PC-3 (cell line): Measurements from ENCODE around the gene KNCN. TPM values are rescaled to one million over a fixed set of nuclear protein-coding genes. Genes with fewer than 3 reads are reported as not detected.

Experiments
- ATAC-seq: fragments of 200-7000 bp; cut with Tn5 transposase; 2 replicates; pipeline ENCODE4 v1.9.1; 2020; ENCODE audit warnings: mild to moderate bottlenecking, moderate library complexity
- BruUV-seq: library from RNA; stranded (reverse); fragments of 400-500 nt; replicated peaks from 2 replicates; lab custom pipeline; 2021; lab: Mats Ljungman, UMichigan
- CTCF ChIA-PET: fragments of 300-600 bp; sonication (Branson Sonifier 250); formaldehyde crosslinking; loops from one replicate; lab custom pipeline; 2022; ENCODE audit warnings: antibody characterized with exemption; lab: Charles Lee
- POLR2A ChIA-PET: fragments of 300-600 bp; sonication (Branson Sonifier 250); formaldehyde crosslinking; loops from one replicate; lab custom pipeline; 2022; ENCODE audit warnings: antibody characterized with exemption; ENCODE audit not compliant: unreplicated experiment; lab: Charles Lee
- DNase-seq: peaks from one replicate; pipeline ENCODE4 v3.0.0-alpha.2; 2015
- H2AFZ ChIP-seq: fragments of 300-600 bp; sonication (generic); 2 replicates; pipeline ENCODE4 v1.6.0; 2016; ENCODE audit warnings: antibody characterized with exemption, low read length
- H3F3A ChIP-seq: fragments of 300-600 bp; sonication (generic); one replicate; pipeline ENCODE4 v1.6.0; 2017; ENCODE audit warnings: antibody characterized with exemption, low read length, control low read depth, mild to moderate bottlenecking; ENCODE audit not compliant: unreplicated experiment
- H3K27ac ChIP-seq: fragments of 300-600 bp; sonication (generic); 2 replicates; pipeline ENCODE4 v1.5.1; 2016; ENCODE audit warnings: mild to moderate bottlenecking, low read length
- H3K27me3 ChIP-seq: fragments of 300-600 bp; sonication (generic); 2 replicates; pipeline ENCODE4 v1.6.1; 2016; ENCODE audit warnings: low read length, mixed read lengths
- H3K36me3 ChIP-seq: fragments of 300-600 bp; sonication (generic); 2 replicates; pipeline ENCODE4 v1.6.1; 2016; ENCODE audit warnings: low read depth, mixed run types, low read length, mixed read lengths
- H3K4me1 ChIP-seq: fragments of 300-600 bp; sonication (generic); 2 replicates; pipeline ENCODE4 v1.5.1; 2016; ENCODE audit warnings: low read length; ENCODE audit not compliant: insufficient read depth
- H3K4me2 ChIP-seq: fragments of 300-600 bp; sonication (generic); 2 replicates; pipeline ENCODE4 v1.6.0; 2016; ENCODE audit warnings: low read length
- H3K4me3 ChIP-seq: fragments of 300-600 bp; sonication (generic); 2 replicates; pipeline ENCODE4 v1.5.1; 2016; ENCODE audit warnings: mild to moderate bottlenecking, low read length, mixed read lengths
- H3K79me2 ChIP-seq: fragments of 300-600 bp; sonication (generic); 2 replicates; pipeline ENCODE4 v1.6.1; 2017; ENCODE audit warnings: low read length, mixed read lengths
- H3K9ac ChIP-seq: fragments of 300-600 bp; sonication (generic); 2 replicates; pipeline ENCODE4 v1.6.0; 2016; ENCODE audit warnings: mild to moderate bottlenecking, low read length
- H3K9me2 ChIP-seq: fragments of 300-600 bp; sonication (generic); replicated peaks from 2 replicates; pipeline ENCODE4 v1.6.1; 2016; ENCODE audit warnings: mixed run types, low read length, mixed read lengths
- H3K9me3 ChIP-seq: fragments of 300-600 bp; sonication (generic); 2 replicates; pipeline ENCODE4 v1.6.1; 2016; ENCODE audit warnings: low read length, mixed read lengths
- H4K20me1 ChIP-seq: fragments of 300-600 bp; sonication (generic); 2 replicates; pipeline ENCODE4 v1.6.1; 2016; ENCODE audit warnings: low read length, mixed read lengths
- CTCF ChIP-seq: fragments of 300-600 bp; sonication (generic); conservative IDR thresholded peaks from 2 replicates; pipeline ENCODE4 v1.5.1; 2017; ENCODE audit warnings: antibody characterized with exemption, low read depth, mild to moderate bottlenecking, low read length
- EZH2 ChIP-seq: fragments of 300-600 bp; sonication (generic); IDR thresholded peaks from one replicate; pipeline ENCODE4 v1.6.1; 2017; ENCODE audit warnings: antibody characterized with exemption, mild to moderate bottlenecking, low read length; ENCODE audit not compliant: unreplicated experiment
- EZH2phosphoT487 ChIP-seq: fragments of 300-600 bp; sonication (generic); IDR thresholded peaks from 2 replicates; pipeline ENCODE4 v1.6.1; 2018; ENCODE audit warnings: mild to moderate bottlenecking, antibody characterized with exemption, low read length, borderline replicate concordance
- intact Hi-C: fragments of 100-400 bp; cut with micrococcal nuclease; formaldehyde crosslinking; loops from 2 replicates; pipeline ENCODE4 v1.9.0; 2023
- total RNA-seq: library from RNA; depleted of rRNA; stranded (reverse); fragments of >200 nt; gene quantifications from 2 replicates; pipeline ENCODE4 v1.2.3, GENCODE V29; 2014

The KNCN gene
- total RNA-seq, 1 experiment from 2014 or later = not detected

DNA sequence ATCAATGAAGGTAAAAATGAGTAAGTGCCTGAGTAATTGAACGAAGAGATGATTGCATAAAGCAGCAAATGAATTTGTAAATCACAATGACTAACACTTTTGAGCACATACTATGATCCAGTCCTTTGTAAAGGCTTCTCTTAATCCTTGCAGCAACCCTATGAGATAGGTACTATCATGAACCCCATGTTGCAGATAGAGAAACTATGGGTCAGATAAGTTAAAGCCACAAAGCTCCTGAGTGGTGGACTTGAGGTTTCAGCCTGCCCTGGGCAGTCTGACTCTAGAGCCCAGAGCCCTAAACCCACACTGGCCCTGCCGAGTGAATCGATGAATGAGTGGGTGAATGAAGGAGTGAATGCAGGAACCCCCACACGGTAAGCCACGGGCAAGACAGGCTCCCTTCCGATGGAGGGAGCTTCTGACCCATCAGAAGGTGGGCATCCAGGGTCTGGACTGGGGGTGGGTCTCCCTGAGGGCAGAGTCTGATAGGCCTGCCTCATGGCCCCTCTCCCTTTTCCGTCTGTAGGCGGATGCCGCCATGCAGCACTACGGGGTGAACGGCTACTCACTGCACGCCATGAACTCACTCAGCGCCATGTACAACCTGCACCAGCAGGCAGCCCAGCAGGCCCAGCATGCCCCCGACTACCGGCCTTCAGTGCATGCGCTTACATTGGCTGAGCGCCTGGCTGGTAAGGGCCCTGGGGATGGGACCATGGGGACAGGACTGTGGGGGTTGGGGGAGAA lies 44.8 kb downstream of the KNCN start:
- Histone ChIP-seq H3K27ac (no peak overlapping the region), H4K20me1 (no peaks in the 10 kb centered on the region), H3K4me2 (no peak overlapping the region), H3F3A (no peaks in the 10 kb centered on the region), H3K4me3 (no peak overlapping the region), H3K79me2 (no peaks in the 10 kb centered on the region), H3K9me3 (no peaks in the 10 kb centered on the region), H3K9me2 (no peaks in the 10 kb centered on the region), H3K9ac (no peak overlapping the region), H3K4me1 (no peaks in the 10 kb centered on the region), H3K36me3 (no peaks in the 10 kb centered on the region), H2AFZ (no peak overlapping the region), H3K27me3 (no peaks in the 10 kb centered on the region)
- DNase-seq = no peak
- ATAC-seq = no peak
- CTCF ChIA-PET = no interaction called here
- BruUV-seq = no TSS peak
- intact Hi-C loops = no loop called here
- POLR2A ChIA-PET = no interaction called here
- no peak for TF ChIP-seq EZH2phosphoT487

DNA sequence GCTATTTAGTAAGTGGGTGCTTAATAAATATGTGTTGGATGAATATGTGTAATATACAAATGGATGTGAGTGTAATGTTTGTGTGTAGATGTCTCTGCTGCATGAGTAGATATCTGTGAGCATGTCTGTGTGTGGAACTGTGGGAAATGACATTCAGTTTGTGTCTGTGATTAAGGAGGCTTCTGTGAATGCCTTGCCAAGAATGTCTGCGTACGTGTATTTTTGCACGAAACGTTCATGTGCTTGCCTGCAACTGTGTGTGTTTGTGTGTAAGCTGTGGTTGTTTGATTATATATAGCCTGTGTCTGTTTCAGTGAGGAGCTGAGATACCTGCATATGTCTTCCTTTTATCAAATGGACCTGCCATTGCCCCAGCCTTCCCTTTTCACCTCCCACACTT lies 48.0 kb downstream of the KNCN start:
- intact Hi-C loops = no loop called here
- Histone ChIP-seq H3K79me2 (no peaks in the 10 kb centered on the region), H3K9ac (no peak overlapping the region), H3K9me2 (no peaks in the 10 kb centered on the region), H3K4me2 (no peak overlapping the region), H3K4me3 (no peak overlapping the region), H3F3A (no peaks in the 10 kb centered on the region), H3K27me3 (no peaks in the 10 kb centered on the region), H2AFZ (no peak overlapping the region), H3K4me1 (no peaks in the 10 kb centered on the region), H3K27ac (no peak overlapping the region), H4K20me1 (no peaks in the 10 kb centered on the region), H3K9me3 (no peaks in the 10 kb centered on the region), H3K36me3 (no peaks in the 10 kb centered on the region)
- TF ChIP-seq EZH2 = no peak
- TF ChIP-seq CTCF = no peak
- no peak for TF ChIP-seq EZH2phosphoT487
- ChIA-PET CTCF (no interaction called here), POLR2A (no interaction called here)
- DNase-seq (no peak), ATAC-seq (no peak)
- no TSS peak for BruUV-seq

GRCh38 chr1:46501528-46501927 lies 49.9 kb downstream of the KNCN start:
- H3K27me3 ChIP-seq = no peaks in the 10 kb centered on the region
- H3F3A ChIP-seq = no peaks in the 10 kb centered on the region
- no TSS peak for BruUV-seq
- no peak overlapping the region for H3K9ac ChIP-seq
- no peak overlapping the region for H2AFZ ChIP-seq
- ATAC-seq (no peak), DNase-seq (no peak)
- no peak overlapping the region for H3K27ac ChIP-seq
- no peaks in the 10 kb centered on the region for H3K9me3 ChIP-seq
- ChIA-PET POLR2A (no interaction called here), CTCF (interaction anchor here (1.0 kb wide), 1 partner anchor 55 kb away, joined by 3 read pairs; no protein-coding TSS in a partner anchor)
- no peak for TF ChIP-seq EZH2
- no peak for TF ChIP-seq EZH2phosphoT487
- no peak for TF ChIP-seq CTCF
- no peaks in the 10 kb centered on the region for H3K4me1 ChIP-seq
- no peak overlapping the region for H3K4me2 ChIP-seq
- no peaks in the 10 kb centered on the region for H4K20me1 ChIP-seq
- no peaks in the 10 kb centered on the region for H3K36me3 ChIP-seq
- intact Hi-C loops = no loop called here
- H3K9me2 ChIP-seq = no peaks in the 10 kb centered on the region
- H3K4me3 ChIP-seq = no peak overlapping the region
- no peaks in the 10 kb centered on the region for H3K79me2 ChIP-seq
